Left ventricle myocardium inferior (tissue), 1 donor: ENCODE measurements around the gene NLRP9. TPM values are rescaled to one million over a fixed set of nuclear protein-coding genes. Genes with fewer than 3 reads are reported as not detected.

Experiments
- DNase-seq: peaks from one replicate; pipeline ENCODE4 v3.0.0-alpha.2; 2020
- H3K27ac ChIP-seq: fragments of 200-600 bp; replicated peaks from 2 replicates; pipeline ENCODE4 v1.8.0; 2021
- H3K27me3 ChIP-seq: fragments of 200-600 bp; 2 replicates; pipeline ENCODE4 v1.8.0; 2021; ENCODE audit warnings: low read depth
- H3K36me3 ChIP-seq: fragments of 200-600 bp; 2 replicates; pipeline ENCODE4 v1.8.0; 2021
- H3K4me1 ChIP-seq: fragments of 200-600 bp; 2 replicates; pipeline ENCODE4 v1.8.0; 2021
- H3K4me3 ChIP-seq: fragments of 200-600 bp; 2 replicates; pipeline ENCODE4 v1.8.0; 2021; ENCODE audit warnings: mild to moderate bottlenecking, moderate library complexity
- H3K9me3 ChIP-seq: fragments of 200-600 bp; replicated peaks from 2 replicates; pipeline ENCODE4 v1.8.0; 2021
- CTCF ChIP-seq: fragments of 200-600 bp; IDR thresholded peaks from 2 replicates; pipeline ENCODE4 v1.8.0; 2021; ENCODE audit warnings: antibody characterized with exemption, mild to moderate bottlenecking, borderline replicate concordance
- intact Hi-C: fragments of 100-400 bp; cut with micrococcal nuclease; formaldehyde crosslinking; loops from one replicate; pipeline ENCODE4 v1.11.0; 2022
- total RNA-seq: library from RNA; stranded (reverse); fragmentation: NEBNext Ultra II Directional; extraction: Animal tissue kit (Norgen Biotek cat#: 25700); gene quantifications from one replicate; pipeline ENCODE4 v1.2.1, GENCODE V29; 2021
- donor health status: DM: no; HTN: yes; CAD: no; lungs with severe emphysema.

NLRP9 gene
- total RNA-seq, 1 donor from 2014 or later: not detected

- peaks cover 80% of the 10 kb centered on the region for H3K36me3 ChIP-seq
- intact Hi-C loops: no loop called here
Measured at GRCh38 chr19:55696301-55697068, 41.7 kb downstream of the NLRP9 start.

GRCh38 chr19:55695511-55696290, 42.5 kb downstream of the NLRP9 start:
- DNase-seq: peak; percentile 11
- Histone ChIP-seq H3K4me1 (no peaks in the 10 kb centered on the region), H3K27ac (no peak overlapping the region), H3K9me3 (no peaks in the 10 kb centered on the region), H3K4me3 (no peak overlapping the region), H3K27me3 (no peaks in the 10 kb centered on the region), H3K36me3 (peaks cover 88% of the 10 kb centered on the region)
- intact Hi-C loops: no loop called here
- no peak for TF ChIP-seq CTCF

More at GRCh38 chr19:55696301-55697068, 41.7 kb downstream of the NLRP9 start:
- H3K4me3 ChIP-seq: no peak overlapping the region
- DNase-seq: peak; percentile 4
- TF ChIP-seq CTCF: no peak
- H3K9me3 ChIP-seq: no peaks in the 10 kb centered on the region
- no peaks in the 10 kb centered on the region for H3K4me1 ChIP-seq
- no peak overlapping the region for H3K27ac ChIP-seq
- no peaks in the 10 kb centered on the region for H3K27me3 ChIP-seq

- Histone ChIP-seq H3K4me1 (no peaks in the 10 kb centered on the region), H3K36me3 (peaks cover 89% of the 10 kb centered on the region), H3K27ac (no peak overlapping the region), H3K9me3 (no peaks in the 10 kb centered on the region), H3K4me3 (no peak overlapping the region), H3K27me3 (no peaks in the 10 kb centered on the region)
- no peak for TF ChIP-seq CTCF
- intact Hi-C loops: no loop called here
- DNase-seq: peak; percentile 11
Measured at GRCh38 chr19:55694656-55695491, 43.3 kb downstream of the NLRP9 start.

- no peak for DNase-seq
- H3K4me3 ChIP-seq: no peak overlapping the region
- no peaks in the 10 kb centered on the region for H3K9me3 ChIP-seq
- no peaks in the 10 kb centered on the region for H3K4me1 ChIP-seq
- H3K36me3 ChIP-seq: peaks cover 89% of the 10 kb centered on the region
- TF ChIP-seq CTCF: no peak
- no peak overlapping the region for H3K27ac ChIP-seq
- intact Hi-C loops: no loop called here
- no peaks in the 10 kb centered on the region for H3K27me3 ChIP-seq
Measured at GRCh38 chr19:55694241-55694655, 44.0 kb downstream of the NLRP9 start.

GRCh38 chr19:55693336-55693974, 44.7 kb downstream of the NLRP9 start:
- intact Hi-C loops: no loop called here
- H3K4me1 ChIP-seq: peaks cover 2% of the 10 kb centered on the region
- no peak overlapping the region for H3K4me3 ChIP-seq
- no peak overlapping the region for H3K27ac ChIP-seq
- H3K36me3 ChIP-seq: peaks cover 89% of the 10 kb centered on the region
- TF ChIP-seq CTCF: no peak
- no peaks in the 10 kb centered on the region for H3K27me3 ChIP-seq
- H3K9me3 ChIP-seq: no peaks in the 10 kb centered on the region
- DNase-seq: peak; percentile 9
